ENCODE data around the gene ITGB3BP. TPM values are rescaled to one million over a fixed set of nuclear protein-coding genes. Genes with fewer than 3 reads are reported as not detected.
A peak's percentile ranks its signal among the peaks of the same experiment; 100 is the strongest.

Gene ITGB3BP
- total and polyA plus RNA-seq, 2 donors (not counting 1 experiment from before 2014, with no cell fraction given): 16.7 to 21.3 TPM

GRCh38 chr1:63498106-63498505 lies 24.9 kb downstream of the ITGB3BP start:
- Histone ChIP-seq H3K27ac (ENCODE audit: insufficient read depth, low read length) (no peak overlapping the region), H3K4me1 (ENCODE audit: control insufficient read depth, extremely low read depth, insufficient read depth, low read length) (no peaks in the 10 kb centered on the region), H3K4me2 (ENCODE audit: extremely low read depth, insufficient read depth, low read length) (no peak overlapping the region), H2AFZ (ENCODE audit: low read length) (no peak overlapping the region), H3K9me3 (ENCODE audit: control insufficient read depth, insufficient read depth, low read depth, low read length) (no peaks in the 10 kb centered on the region), H3K9ac (ENCODE audit: insufficient read depth, low read length) (no peak overlapping the region), H3K79me2 (ENCODE audit: control insufficient read depth, insufficient read depth, low read length) (no peaks in the 10 kb centered on the region), H3K36me3 (ENCODE audit: control insufficient read depth, insufficient read depth, low read length) (no peaks in the 10 kb centered on the region), H3K4me3 (replicated peaks in 1 of 4; ENCODE audit: control extremely low read depth in 1 of 4, insufficient read depth in 1 of 4, low read depth in 3 of 4, low read length in 4 of 4) (no peak overlapping the region), H4K20me1 (ENCODE audit: control insufficient read depth, extremely low read depth, insufficient read depth, low read length) (no peaks in the 10 kb centered on the region), H3K27me3 (ENCODE audit: control insufficient read depth, insufficient read depth, low read length) (no peaks in the 10 kb centered on the region)
- TF ChIP-seq, protein P1, sequence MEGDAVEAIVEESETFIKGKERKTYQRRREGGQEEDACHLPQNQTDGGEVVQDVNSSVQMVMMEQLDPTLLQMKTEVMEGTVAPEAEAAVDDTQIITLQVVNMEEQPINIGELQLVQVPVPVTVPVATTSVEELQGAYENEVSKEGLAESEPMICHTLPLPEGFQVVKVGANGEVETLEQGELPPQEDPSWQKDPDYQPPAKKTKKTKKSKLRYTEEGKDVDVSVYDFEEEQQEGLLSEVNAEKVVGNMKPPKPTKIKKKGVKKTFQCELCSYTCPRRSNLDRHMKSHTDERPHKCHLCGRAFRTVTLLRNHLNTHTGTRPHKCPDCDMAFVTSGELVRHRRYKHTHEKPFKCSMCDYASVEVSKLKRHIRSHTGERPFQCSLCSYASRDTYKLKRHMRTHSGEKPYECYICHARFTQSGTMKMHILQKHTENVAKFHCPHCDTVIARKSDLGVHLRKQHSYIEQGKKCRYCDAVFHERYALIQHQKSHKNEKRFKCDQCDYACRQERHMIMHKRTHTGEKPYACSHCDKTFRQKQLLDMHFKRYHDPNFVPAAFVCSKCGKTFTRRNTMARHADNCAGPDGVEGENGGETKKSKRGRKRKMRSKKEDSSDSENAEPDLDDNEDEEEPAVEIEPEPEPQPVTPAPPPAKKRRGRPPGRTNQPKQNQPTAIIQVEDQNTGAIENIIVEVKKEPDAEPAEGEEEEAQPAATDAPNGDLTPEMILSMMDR (conservative IDR thresholded peaks at IDR 0.05 in 1 of 2, IDR thresholded peaks at IDR 0.05 in 1 of 2; ENCODE audit: low read depth in 1 of 2, low read length in 2 of 2): no peak
- TF ChIP-seq EZH2 (IDR thresholded peaks at IDR 0.05; ENCODE audit: low read length, missing control alignments): no peak
- no peak for DNase-seq (ENCODE audit: low read depth in 2 of 2)

DNA sequence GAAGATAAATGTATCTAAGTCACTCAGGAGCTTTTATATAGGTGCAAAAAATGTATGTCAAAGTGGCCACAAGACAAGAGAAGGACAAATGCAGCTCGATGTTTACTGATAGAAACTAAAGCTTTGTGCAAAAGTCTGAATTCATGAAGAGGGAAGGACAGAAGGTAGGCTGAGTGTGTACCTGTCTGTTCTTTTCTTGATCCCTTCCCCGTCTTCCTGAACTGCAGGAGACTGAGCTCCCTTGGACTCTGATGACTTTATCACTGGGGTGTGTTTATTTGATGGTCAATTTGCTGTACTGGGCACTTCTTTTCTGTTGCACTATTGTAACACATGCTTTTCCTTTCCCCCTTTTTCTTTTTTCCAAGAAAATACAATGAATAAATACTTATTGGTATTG lies 25.4 kb downstream of the ITGB3BP start:
- Histone ChIP-seq H3K27ac (ENCODE audit: insufficient read depth, low read length) (no peak overlapping the region), H3K4me3 (replicated peaks in 1 of 4; ENCODE audit: control extremely low read depth in 1 of 4, insufficient read depth in 1 of 4, low read depth in 3 of 4, low read length in 4 of 4) (no peak overlapping the region), H3K4me1 (ENCODE audit: control insufficient read depth, extremely low read depth, insufficient read depth, low read length) (no peaks in the 10 kb centered on the region), H3K79me2 (ENCODE audit: control insufficient read depth, insufficient read depth, low read length) (no peaks in the 10 kb centered on the region), H3K4me2 (ENCODE audit: extremely low read depth, insufficient read depth, low read length) (no peak overlapping the region), H3K9me3 (ENCODE audit: control insufficient read depth, insufficient read depth, low read depth, low read length) (no peaks in the 10 kb centered on the region), H2AFZ (ENCODE audit: low read length) (no peak overlapping the region), H3K36me3 (ENCODE audit: control insufficient read depth, insufficient read depth, low read length) (no peaks in the 10 kb centered on the region), H3K27me3 (ENCODE audit: control insufficient read depth, insufficient read depth, low read length) (no peaks in the 10 kb centered on the region), H3K9ac (ENCODE audit: insufficient read depth, low read length) (no peak overlapping the region), H4K20me1 (ENCODE audit: control insufficient read depth, extremely low read depth, insufficient read depth, low read length) (no peaks in the 10 kb centered on the region)
- no peak for DNase-seq (ENCODE audit: low read depth in 2 of 2)
- no peak for TF ChIP-seq EZH2 (IDR thresholded peaks at IDR 0.05; ENCODE audit: low read length, missing control alignments)

GRCh38 chr1:63487336-63488065 lies 35.5 kb downstream of the ITGB3BP start:
- TF ChIP-seq, protein P1 (conservative IDR thresholded peaks at IDR 0.05 in 1 of 2, IDR thresholded peaks at IDR 0.05 in 1 of 2; ENCODE audit: low read depth in 1 of 2, low read length in 2 of 2): no peak
- no peak for TF ChIP-seq EZH2 (IDR thresholded peaks at IDR 0.05; ENCODE audit: low read length, missing control alignments)
- no peaks in the 10 kb centered on the region for H3K4me1 ChIP-seq (ENCODE audit: control insufficient read depth, extremely low read depth, insufficient read depth, low read length)
- DNase-seq (ENCODE audit: low read depth in 2 of 2): peak; percentile 39 to 93
- H4K20me1 ChIP-seq (ENCODE audit: control insufficient read depth, extremely low read depth, insufficient read depth, low read length): no peaks in the 10 kb centered on the region
- no peak overlapping the region for H3K4me2 ChIP-seq (ENCODE audit: extremely low read depth, insufficient read depth, low read length)
- H3K36me3 ChIP-seq (ENCODE audit: control insufficient read depth, insufficient read depth, low read length): no peaks in the 10 kb centered on the region
- no peaks in the 10 kb centered on the region for H3K9me3 ChIP-seq (ENCODE audit: control insufficient read depth, insufficient read depth, low read depth, low read length)
- no peak overlapping the region for H2AFZ ChIP-seq (ENCODE audit: low read length)
- H3K27me3 ChIP-seq (ENCODE audit: control insufficient read depth, insufficient read depth, low read length): no peaks in the 10 kb centered on the region
- no peaks in the 10 kb centered on the region for H3K79me2 ChIP-seq (ENCODE audit: control insufficient read depth, insufficient read depth, low read length)
- no peak overlapping the region for H3K27ac ChIP-seq (ENCODE audit: insufficient read depth, low read length)
- no peak overlapping the region for H3K4me3 ChIP-seq (replicated peaks in 1 of 4; ENCODE audit: control extremely low read depth in 1 of 4, insufficient read depth in 1 of 4, low read depth in 3 of 4, low read length in 4 of 4)
- H3K9ac ChIP-seq (ENCODE audit: insufficient read depth, low read length): no peak overlapping the region
